Epithelial cell of esophagus (primary cell): ENCODE results near the gene SLC26A6.

ENCODE experiments used
- DNase-seq: peaks from one replicate; pipeline ENCODE4 v3.0.0; 2010; ENCODE audit warnings: low read depth
- H3K4me3 ChIP-seq: 2 replicates; pipeline ENCODE4 v1.5.1; 2011; ENCODE audit warnings: mild to moderate bottlenecking, low read length, control low read depth
- CTCF ChIP-seq: IDR thresholded peaks from 2 replicates; pipeline ENCODE4 v1.5.1; 2011; ENCODE audit warnings: low read depth, mild to moderate bottlenecking, low read length, control low read depth, inconsistent platforms; ENCODE audit not compliant: insufficient read depth; ENCODE audit errors: missing control alignments

The SLC26A6 gene, protein sequence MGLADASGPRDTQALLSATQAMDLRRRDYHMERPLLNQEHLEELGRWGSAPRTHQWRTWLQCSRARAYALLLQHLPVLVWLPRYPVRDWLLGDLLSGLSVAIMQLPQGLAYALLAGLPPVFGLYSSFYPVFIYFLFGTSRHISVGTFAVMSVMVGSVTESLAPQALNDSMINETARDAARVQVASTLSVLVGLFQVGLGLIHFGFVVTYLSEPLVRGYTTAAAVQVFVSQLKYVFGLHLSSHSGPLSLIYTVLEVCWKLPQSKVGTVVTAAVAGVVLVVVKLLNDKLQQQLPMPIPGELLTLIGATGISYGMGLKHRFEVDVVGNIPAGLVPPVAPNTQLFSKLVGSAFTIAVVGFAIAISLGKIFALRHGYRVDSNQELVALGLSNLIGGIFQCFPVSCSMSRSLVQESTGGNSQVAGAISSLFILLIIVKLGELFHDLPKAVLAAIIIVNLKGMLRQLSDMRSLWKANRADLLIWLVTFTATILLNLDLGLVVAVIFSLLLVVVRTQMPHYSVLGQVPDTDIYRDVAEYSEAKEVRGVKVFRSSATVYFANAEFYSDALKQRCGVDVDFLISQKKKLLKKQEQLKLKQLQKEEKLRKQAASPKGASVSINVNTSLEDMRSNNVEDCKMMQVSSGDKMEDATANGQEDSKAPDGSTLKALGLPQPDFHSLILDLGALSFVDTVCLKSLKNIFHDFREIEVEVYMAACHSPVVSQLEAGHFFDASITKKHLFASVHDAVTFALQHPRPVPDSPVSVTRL

GRCh38 chr3:48635222-48636021 is at the start of gene SLC26A6:
TSS of gene SLC26A6 (minus strand) at chr3:48635461. CDS start at chr3:48635393, 68 bp downstream.
- DNase-seq = peak; percentile 98
- TF ChIP-seq CTCF = peak; percentile 51
- H3K4me3 ChIP-seq = peak within 1 kb of the TSS; percentile 82

- DNase-seq = no peak
- TF ChIP-seq CTCF = no peak
- H3K4me3 ChIP-seq = peak overlapping the region; percentile 64
Observed at GRCh38 chr3:48684480-48685143, 49.4 kb upstream of the SLC26A6 start.

DNA sequence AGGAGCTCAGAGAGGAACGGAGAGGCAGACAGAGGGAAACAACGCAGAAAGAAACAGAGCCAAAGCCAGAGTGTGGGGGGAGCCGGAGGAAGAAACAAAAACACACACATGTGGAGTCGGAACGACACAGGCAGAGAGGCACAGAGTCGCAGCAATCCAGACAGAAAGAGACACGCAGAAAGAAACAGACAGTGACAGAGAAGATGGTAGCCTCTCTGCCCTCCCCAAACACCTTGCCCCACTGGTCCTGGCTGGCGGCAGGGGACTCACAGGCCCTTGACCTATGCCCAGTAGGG is 48.7 kb upstream of the SLC26A6 start:
- peak overlapping the region; percentile 64 for H3K4me3 ChIP-seq
- DNase-seq = no peak
- no peak for TF ChIP-seq CTCF

GRCh38 chr3:48682786-48683185 is 47.5 kb upstream of the SLC26A6 start:
- DNase-seq = no peak
- TF ChIP-seq CTCF = no peak
- H3K4me3 ChIP-seq = no peak overlapping the region

GRCh38 chr3:48681974-48682610 is 46.8 kb upstream of the SLC26A6 start:
- no peak for DNase-seq
- no peak overlapping the region for H3K4me3 ChIP-seq
- TF ChIP-seq CTCF = no peak

DNA sequence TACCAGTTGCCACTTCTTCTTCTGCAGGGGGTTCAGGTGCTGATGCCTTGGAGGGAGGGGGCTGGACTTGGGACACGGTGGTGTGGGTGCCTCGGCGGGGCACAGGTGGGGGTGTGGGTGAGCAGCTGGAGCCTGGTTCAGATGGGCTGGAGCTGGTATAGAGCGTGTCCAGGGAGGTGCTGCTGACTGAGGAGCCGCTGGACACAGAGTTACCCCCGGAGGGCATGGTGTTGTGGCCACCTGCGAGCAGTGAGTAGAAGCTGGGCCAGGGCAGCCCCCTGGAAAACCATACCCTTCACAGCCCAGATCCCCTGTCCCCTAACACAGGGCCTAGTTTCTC is 46.2 kb upstream of the SLC26A6 start:
- no peak for TF ChIP-seq CTCF
- H3K4me3 ChIP-seq = no peak overlapping the region
- DNase-seq = no peak
